Stimulated activated CD4-positive, alpha-beta T cell treated with anti-CD3 and anti-CD28 coated beads, Interleukin-1b, Interleukin-23, amount 100 ng/mL, for 4 hours (primary cell): ENCODE data around the gene LPO.

ENCODE experiments used
- DNase-seq, 2 donors: peaks; one replicate each; pipeline ENCODE4 v3.0.0-alpha.2; 2020; ENCODE audit warnings: low read depth in 2 of 2

Gene LPO

DNA sequence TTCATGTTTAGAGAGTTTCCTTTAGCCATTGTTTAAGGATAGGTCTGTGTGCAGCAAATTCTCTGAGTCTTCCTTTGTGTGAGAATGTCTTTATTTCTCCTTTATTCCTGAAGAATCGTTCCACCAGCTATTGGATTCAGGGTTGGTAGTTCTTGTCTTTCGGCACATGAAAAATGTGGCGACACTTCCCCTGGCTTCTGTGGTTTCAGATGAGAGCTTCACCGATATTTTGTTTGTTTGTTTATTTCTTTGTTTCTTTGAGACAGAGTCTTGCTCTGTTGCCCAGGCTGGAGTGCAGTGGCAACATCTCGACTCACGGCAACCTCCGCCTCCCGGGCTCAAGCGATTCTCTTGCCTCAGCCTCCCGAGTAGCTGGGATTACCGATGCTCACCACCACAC, 23.8 kb downstream of the LPO start:
- DNase-seq, result no peak

DNA sequence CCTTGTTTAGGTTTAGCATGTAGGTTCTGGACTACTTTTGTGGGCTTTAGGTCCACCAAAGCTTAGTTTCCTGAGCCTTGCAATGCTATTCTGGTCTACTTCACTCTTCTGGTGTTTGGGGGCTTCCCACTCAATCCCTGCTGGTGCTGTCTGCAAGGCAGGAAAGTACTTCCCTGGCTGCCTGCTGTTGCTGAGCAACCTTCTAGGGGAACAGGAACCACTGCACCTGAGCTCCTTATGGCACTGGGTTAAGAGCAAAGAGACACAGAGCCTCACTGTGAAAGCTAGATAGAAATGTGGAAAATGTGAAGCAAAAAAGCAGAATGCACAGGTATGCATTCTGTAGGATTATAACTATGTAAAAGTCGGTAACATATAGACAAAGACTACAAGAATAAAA, 25.4 kb downstream of the LPO start:
- DNase-seq, result no peak

DNA sequence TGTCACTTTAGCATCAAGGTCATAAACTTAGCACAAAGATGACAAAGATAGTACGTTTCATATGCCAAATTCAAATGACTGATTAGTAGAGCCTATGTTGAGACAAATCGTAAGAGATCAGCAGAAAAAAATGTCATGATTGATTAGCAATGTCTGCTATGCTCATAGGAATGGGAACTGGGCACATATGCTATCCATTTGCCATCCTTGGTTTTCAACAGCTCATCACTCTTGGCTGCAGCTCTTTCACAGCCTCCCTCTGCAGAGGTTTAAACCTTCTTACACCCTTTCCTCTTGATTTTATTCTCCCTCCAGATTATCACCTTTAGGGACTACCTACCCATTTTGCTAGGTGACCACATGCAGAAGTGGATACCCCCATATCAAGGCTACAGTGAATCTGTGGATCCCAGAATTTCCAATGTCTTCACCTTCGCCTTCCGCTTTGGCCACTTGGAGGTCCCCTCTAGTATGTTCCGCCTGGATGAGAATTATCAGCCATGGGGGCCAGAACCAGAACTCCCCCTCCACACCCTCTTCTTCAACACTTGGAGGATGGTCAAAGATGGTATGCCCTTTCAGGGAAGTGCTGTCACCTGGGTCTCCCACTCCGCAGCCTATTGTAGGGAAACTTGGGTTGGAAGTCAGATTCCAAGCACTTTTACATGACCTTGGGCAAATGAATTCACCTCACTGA, 26.2 kb downstream of the LPO start:
- no peak for DNase-seq

DNA sequence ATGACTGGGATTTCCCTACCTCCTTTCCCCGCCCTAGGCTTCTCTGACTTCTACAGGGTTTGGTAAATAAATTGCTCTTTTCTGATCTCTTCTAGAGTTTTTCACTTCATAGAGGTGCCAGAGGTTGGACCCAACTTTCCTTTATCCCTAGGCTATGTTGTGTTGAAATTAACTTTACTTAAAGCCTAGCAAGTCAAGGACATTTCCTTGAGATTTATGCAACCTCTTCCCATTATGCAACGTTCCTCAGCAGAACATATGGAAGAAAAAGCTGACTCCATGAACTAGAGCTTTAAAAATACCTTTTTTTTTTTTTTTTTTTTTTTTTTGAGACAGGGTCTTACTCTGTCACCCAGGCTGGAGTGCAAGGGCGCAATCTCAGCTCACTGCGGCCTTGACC, 26.9 kb downstream of the LPO start:
- DNase-seq, result no peak

DNA sequence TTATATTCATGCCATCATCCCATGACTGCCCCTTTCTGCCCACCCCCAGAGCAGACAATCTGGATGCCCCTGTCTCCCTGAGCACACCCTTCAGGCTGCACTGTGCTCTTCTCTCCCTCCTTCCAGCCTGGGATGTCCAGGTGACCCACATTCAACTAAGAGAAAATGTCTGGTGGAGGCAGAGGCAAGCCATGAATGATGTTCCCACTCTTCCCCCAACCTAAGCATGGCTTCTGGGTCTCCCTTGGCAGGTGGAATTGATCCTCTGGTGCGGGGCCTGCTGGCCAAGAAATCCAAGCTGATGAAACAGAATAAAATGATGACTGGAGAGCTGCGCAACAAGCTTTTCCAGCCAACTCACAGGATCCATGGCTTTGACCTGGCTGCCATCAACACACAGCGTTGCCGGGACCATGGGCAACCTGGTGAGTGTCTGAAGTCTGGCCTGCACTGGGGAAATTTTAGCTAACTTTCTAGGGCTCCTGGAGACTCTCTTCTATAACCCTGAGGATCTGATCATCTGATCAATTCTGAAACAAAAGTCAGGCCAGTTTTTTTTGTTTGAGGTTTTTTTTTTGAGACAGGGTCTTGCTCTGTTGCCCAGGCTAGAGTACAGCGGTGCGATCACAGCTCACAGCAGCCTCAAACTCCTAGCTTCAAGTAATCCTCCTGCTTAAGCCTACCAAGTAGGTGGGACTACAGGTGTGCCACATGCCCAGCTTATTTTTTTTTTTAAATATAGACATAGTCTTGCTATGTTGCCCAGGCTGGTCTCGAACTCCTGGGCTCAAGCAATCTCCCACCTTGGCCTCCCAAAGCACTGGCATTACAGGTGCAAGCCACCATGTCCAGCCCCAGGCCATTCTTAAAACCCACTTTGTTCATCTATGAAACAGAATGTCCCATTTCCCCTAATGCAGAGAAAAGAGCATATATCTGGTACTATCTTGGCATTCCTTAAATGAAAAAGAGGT, 27.8 kb downstream of the LPO start:
- no peak for DNase-seq

DNA sequence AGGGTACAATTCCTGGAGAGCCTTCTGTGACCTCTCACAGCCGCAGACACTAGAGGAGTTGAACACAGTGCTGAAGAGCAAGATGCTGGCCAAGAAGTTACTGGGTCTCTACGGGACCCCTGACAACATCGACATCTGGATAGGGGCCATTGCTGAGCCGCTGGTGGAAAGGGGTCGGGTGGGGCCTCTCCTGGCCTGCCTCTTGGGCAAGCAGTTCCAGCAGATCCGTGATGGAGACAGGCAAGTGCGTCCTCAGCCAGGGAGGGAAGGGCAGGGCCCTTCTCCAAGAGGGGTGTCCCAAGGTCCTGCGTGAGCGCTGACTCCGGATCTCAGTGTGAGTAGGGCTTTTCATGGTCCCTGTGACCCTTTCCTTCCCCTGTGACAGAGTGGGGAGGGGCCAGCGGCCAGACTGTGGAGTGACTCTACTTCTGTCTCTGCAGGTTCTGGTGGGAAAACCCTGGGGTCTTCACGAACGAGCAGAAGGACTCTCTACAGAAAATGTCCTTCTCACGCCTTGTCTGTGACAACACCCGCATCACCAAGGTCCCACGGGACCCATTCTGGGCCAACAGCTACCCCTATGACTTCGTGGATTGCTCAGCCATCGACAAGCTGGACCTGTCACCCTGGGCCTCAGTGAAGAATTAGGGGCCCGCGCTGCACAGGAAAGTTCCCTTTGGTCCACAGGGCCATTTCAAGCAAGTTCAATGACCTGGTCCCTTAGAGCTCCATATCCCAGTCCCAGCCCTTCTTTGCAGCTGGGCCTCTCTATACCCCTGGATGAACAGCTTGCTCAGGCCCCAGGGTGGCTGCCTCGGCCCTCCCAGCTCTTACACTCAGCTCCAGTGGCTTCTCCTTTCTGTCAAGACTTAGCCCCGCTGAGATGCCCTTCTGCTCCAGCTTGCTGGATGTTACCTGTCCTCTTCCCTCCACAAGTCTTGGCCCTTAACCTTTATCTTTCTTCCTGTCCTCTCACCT, 29.3 kb downstream of the LPO start:
- DNase-seq, result no peak

DNA sequence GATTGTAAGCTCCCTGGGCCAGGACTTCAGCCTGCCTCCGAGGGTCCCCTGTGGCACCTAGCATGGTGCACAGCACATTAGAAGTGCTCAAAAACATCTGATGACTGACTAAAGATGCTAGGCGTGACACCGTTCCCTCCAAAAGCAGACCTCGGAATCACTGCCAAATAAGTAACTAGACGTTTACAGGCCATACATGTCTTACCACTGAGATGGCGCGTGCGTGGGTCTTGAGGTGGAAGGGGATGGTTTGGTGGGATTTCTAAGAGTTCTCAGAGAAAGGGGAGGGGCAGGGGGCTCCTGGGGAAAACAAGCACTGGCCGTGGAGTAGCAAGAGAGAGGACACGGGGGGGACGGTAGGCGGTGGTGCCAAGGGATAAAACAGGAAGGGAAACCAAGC, 29.9 kb downstream of the LPO start:
- no peak for DNase-seq

DNA sequence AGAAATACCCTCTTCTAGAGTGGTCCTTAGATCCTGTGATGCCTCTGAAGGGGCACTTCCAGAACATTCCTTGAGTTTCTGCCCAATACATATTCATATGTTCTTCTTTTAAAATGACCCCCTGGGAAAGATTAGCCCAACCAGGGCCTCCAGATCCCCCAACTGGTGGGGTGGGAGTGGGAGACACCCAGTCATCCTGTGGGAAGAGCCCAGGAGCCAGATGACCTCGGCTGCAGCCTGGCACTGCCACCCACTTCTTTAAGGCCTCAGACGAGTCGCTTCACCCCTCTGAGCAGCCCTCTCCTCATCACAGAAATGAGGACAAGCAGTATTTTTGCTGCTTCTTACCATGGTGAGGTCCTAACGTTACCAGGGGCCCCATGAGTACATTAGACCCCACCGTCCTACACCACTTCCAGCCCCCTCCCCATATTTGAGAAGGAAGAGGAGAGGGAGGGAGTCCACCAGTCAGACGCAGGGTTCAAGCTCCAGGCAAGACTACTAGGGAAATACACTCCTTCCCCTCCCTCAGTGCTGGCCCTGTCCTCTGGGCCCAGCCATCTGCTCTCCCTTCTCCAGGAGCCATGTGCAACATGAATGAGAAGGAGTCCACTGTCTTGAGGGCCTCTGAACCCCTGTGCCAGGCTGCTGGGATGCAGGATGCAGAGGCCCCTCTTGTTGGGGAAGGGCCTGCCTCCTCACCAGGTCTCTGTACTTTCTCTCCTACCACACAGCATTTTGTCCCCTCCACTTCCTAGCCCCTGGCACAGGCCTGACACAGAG, 30.6 kb downstream of the LPO start:
- no peak for DNase-seq

DNA sequence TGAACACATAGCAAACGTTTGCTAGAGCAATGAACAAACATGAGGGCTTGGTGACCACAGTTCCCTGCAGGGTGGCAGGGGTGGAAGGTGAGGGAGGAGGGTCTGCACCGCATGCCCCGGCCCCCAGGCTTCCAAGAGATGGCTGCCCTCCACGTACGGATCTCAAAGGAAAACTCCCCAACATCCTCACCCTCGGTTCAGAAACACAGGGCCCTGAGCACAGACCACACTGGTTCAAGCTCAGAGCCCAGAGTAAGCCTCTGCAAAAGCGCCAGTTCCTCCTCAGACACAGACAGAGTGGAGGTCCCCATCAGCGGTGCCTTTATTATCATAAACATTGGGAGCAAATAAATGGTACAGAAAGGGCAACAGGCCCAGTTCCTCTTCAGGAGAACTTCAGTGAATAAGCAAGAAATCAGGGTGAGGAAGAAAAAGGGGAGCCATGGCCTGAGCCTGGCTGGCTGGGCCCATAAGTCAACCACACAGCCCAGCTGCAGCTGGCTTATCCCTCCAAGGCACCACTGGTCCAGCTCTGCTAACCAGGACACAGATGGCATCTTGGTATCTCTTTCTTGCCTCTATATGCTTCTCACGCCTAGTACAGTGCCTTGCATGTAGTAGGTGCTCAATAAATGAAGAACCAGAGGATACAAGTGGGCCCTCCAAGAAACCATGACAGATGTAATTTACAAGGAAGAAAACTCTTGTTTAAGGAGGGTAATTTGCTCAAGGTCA, 31.3 kb downstream of the LPO start:
- no peak for DNase-seq

DNA sequence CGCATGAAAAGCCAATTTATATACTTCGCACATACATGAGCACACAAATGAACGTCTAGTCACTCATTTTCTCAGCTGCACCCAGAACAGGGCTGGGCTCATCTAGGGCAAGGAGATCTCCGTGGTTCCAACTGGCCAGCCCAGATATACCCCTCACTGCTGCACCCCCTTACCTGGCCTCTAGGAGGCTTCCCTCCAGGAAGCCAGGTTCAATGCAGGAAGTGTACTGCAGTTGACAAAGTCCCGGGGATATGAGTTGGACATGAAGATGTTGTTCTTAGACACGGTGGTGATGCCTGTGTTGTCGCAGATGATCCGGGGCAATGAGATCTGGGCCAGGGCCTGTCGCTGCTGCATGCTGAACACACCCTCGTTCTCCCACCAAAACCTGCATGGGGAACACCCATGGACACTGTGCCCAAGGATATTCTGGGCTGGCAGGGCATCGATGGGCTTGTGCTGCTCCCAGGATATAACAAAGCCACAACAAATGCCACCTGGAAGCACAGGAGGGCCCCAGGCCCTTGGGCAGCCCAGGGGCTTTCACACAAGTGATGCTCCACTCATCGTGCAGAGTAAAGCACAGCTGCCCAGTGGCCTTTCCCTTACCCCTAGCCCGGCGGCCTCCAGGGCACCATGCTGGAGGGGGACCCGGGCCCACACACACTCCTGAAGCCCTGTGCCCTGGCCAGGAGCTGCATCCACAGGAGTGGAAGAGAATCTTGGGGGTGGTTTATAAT, 32.3 kb downstream of the LPO start:
- no peak for DNase-seq

DNA sequence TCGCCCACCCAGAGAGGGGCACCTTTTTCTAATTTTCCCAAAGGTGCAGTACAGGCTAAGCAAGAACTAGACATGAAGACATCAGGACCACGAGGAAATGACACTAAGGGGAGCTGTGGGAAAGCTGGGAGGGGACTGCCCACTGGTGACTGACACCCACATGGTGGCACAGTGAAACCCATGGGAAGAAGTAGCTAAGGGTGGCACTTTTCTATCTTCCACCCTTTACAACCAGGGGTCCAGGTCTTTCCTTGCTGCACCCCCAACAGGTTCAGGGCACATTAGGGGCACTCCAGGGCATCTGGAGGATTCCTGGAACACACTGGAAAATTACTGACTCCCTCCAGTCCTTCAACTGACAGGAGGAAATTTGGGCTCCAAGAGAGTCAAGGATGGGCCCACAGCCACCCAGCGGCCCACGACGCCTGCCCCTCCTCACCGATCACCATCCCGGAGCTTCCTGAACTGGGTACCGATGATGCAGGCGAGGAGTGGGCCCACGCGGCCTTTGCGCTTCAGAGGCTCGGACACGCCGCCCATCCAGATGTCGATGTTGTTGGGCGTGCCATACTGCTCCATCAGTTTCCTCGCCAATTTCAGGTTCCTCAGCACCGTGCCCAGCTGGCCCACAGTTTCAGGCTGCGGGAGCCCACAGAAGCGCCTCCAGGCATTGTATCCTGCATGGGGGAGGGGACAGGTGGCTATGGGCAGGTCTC, 33.0 kb downstream of the LPO start:
- DNase-seq, result no peak

DNA sequence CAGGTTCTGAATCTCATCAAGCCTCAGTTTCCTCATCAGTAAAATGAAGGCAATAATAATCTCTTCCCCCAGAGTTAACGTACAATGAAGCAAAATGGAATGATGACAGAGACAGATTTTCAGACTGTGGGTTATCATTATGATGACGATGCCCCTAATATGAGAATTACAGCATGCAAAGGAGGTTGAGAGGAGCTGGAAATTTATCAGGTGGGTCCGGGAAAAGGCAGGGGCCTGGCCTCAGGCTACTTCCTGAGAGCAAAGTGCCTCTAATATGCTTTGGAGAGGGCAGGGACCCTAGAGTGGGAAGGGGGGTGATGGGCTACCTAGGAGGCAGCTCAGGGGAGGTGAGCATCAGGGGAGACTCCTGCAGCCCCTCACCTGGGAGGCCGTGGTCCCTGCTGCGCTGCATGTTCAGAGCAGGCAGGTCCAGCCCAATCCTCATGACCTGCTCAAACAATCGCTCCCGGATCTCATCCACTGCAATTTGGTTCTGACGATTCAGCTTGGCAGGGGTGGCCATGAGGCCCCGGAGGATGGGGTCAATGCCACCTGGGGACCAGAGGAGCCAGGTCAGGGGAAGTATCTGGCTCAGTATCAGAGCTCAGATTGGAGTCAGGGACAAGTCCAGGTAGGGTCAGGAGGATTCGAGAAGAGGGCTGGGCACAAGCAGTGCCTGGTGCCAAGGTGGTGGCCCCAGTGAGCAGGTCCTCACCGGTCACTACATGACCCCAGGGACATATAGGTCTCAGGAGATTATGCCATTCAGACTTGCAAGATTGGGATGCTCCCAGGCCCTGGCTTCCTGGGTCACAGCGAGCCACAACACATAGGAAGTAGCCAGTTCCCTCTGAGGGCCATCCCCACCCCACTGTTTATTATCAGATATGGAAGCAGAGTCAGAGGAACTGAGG, 34.2 kb downstream of the LPO start:
- no peak for DNase-seq

DNA sequence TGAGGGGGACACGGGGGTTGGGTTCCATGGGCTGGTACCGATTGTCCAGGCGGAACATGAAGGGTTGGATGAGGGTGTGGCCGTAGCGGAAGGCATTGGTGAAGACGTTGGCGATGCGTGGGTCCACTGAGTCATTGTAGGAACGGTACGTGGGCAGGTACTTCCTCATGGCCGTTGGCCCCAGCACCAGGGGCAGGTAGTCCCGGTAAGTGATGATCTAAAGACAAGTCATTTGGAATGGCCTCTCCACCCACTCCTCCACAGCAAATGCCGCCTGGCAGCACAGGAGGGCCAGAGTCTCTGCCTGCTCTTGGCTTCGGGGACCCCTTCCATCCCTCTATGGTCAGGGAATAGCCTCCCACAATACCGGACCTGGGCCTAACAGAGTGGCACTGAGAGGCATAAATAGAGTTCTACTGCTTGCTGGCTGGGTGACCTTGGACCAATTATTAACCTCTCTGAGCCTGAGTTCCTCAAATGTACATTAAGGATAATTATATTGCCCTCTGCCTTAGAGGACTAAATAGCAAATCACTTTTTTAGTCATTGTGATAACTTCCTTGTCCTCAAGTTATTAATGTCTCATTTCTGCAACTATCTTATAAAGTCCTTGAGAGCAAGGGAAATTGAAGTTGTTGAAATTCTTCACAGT, 35.2 kb downstream of the LPO start:
- DNase-seq, result no peak

DNA sequence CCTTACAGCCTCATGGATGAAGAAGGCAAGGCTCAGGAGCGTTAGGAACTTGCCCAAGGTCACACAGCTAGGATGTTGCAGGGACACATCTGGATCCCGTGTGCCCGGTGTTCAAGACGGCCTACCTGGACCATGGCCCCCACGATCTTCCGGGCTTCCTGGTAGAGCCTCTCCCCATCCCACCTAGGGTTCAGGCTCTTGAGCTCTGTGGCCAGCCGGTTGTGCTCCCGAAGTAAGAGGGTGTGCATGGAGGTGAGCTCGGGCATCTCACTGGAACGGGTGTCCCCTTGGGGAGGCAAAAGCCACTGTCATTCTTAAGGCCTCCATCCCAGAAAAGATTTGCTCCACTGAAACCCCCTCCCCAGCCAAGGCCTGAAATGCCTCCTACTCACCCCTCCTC, 37.0 kb downstream of the LPO start:
- DNase-seq, result no peak

DNA sequence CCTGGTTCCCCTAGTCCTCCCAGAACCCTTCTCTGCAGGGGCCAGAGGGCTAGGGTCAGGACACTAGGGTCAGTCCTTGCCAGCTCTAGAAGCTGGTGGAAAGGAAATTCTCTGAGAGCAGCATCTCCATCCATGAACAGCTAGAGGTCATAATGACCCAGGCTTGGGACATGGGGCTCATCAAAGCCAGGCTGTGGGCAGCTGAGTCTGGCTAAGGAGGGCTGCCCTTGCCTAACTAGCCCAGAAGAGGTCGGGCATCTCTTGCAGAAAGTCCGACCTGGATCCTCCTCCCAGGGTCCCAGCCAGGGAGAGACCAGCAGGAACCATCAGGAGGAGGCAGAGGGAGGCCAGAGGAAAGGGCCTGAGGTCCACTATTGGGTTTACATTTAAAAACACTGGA, 38.0 kb downstream of the LPO start:
- no peak for DNase-seq

DNA sequence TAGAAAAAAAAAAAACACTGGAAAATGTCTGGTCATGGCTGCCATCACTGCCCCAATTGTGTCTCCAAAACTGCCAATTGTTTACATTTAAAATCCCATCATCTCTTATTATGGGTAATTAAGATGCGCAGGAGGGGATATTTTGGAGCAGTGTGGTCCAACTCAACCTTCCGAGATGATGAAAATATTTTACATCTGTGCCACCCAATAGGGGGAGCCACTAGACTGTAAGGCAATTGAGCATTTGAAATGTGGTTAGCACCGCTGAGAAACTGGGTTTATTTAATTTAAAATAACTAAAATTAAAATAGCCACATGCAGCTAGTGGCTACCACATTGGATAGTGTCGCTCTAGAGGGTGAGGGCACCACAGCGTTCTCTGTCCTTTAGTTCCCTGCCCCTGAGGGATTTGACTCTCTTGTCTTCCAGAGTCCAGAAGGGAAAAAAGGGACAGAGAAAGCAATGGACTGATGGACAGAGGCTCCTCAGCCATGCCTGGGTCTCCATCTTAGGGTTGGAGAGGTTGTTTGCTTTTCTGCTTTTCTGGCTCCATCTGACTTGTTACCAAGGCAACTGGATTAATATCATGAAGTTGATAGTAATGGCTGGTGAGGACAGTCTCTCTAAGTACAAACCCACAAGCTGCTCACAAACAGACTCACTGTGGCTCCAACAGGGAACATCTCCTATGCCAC, 38.9 kb downstream of the LPO start:
- no peak for DNase-seq
